ENCODE data around the gene C12orf57.

The C12orf57 gene

DNA sequence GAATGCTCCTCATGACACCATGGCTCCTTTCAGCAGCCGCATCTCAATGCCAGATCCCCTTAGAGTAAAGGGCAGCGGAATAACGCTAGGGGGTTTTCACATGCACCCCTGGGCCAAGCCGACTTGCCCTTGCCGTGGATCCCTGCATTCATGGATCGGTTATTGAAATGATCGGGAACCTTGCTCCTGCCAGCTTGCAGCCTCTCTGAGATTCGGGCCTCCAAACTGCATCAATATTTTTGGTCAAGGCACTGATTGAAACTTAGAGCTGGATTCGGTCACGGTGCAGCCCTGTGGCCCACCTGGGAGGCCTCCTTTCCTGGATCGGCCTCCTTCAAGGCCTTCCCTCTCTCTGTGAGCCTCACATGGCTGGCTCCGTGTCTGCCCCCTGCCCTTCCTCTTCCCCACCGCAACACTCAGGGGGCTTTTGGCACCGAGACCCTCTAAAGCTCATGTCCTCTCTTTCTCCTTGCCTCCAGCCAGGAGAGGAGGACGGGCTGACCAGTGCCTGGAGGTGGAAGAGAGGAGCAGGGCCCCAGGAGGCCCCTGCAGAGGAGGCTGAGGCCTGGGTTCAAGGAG, 9.1 kb downstream of the C12orf57 start:
- DNase-seq (ENCODE audit: low read depth in 1 of 2, low spot score in 1 of 2), result no peak
- TF ChIP-seq GABPA (IDR thresholded peaks at IDR 0.05; ENCODE audit: low read depth) (no peak), REST (IDR thresholded peaks at IDR 0.05; ENCODE audit: insufficient replicate concordance, low read depth) (no peak), SPI1 (IDR thresholded peaks at IDR 0.05; ENCODE audit: borderline replicate concordance, low read depth) (no peak), POLR2AphosphoS5 (IDR thresholded peaks at IDR 0.05; ENCODE audit: low read depth) (peak; percentile 80; the same call in 1 of the 2 replicates)
- Histone ChIP-seq H3K4me3 (replicated peaks; ENCODE audit: insufficient read depth, low read length) (peak overlapping the region; percentile 80), H3K27ac (replicated peaks) (peak overlapping the region; percentile 99), H3K27me3 (ENCODE audit: insufficient read depth, poor library complexity, severe bottlenecking) (no peaks in the 10 kb centered on the region)

DNA sequence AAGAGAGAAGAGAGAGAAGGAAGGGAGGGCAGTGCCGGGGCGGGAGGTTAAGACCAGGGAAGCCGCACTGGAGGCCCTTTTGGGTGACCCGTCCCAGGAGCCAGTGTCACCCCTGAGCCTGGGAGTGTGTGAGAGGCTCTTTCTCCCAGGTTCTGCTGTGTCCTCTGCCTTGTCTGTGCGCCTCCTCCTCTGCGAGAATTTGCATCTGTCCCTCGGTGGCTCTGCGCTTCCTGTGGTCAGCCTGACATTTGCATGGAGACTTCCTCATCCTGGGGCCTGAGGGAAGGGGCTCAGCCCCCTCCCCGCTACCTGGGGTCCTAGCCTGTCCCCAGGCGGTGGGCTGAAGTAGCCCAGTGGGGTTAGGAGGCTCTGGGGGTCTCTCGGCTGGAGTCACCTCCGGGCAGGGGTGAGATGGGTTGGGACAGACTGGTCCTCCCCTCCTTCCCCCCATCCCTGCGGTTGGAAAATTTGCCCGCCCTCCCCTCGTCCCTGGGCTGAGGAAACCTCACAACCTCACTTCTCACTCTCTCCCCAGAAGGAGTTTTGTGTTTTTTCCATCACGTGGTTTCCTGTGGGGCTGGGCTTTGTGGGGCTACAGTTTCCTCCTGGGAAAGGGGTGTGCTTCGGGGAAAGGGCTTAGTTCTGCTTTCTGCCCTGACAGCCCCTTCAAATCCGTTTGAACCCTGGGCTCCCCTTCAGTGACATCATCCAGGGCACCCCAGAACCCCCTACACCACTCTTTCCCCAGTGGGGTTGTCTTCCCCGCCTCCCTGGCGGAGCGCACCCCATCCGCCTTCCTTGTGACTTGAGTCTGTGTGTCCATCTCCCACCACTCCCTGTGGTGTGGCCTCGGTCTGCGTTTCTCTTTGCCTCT, 9.9 kb downstream of the C12orf57 start:
- peak; percentile 95 for TF ChIP-seq POLR2AphosphoS5 (IDR thresholded peaks at IDR 0.05; ENCODE audit: low read depth)
- peak; percentile 58; the same call in 1 of the 2 replicates for TF ChIP-seq GABPA (IDR thresholded peaks at IDR 0.05; ENCODE audit: low read depth)
- no peak for TF ChIP-seq CTCF (IDR thresholded peaks at IDR 0.05; ENCODE audit: insufficient read depth, low read length)
- TF ChIP-seq SPI1 (IDR thresholded peaks at IDR 0.05; ENCODE audit: borderline replicate concordance, low read depth), result peak; percentile 74
- peak; percentile 53 for TF ChIP-seq REST (IDR thresholded peaks at IDR 0.05; ENCODE audit: insufficient replicate concordance, low read depth)
- DNase-seq (ENCODE audit: low read depth in 1 of 2, low spot score in 1 of 2), result peak; percentile 93 to 98
- Histone ChIP-seq H3K27ac (replicated peaks) (peak overlapping the region; percentile 99), H3K4me3 (replicated peaks; ENCODE audit: insufficient read depth, low read length) (peak overlapping the region; percentile 80), H3K27me3 (ENCODE audit: insufficient read depth, poor library complexity, severe bottlenecking) (no peaks in the 10 kb centered on the region)

GRCh38 chr12:6954316-6955107, 10.7 kb downstream of the C12orf57 start:
- peak overlapping the region; percentile 99 for H3K27ac ChIP-seq (replicated peaks)
- DNase-seq (ENCODE audit: low read depth in 1 of 2, low spot score in 1 of 2), result no peak
- no peaks in the 10 kb centered on the region for H3K27me3 ChIP-seq (ENCODE audit: insufficient read depth, poor library complexity, severe bottlenecking)
- TF ChIP-seq CTCF (IDR thresholded peaks at IDR 0.05; ENCODE audit: insufficient read depth, low read length) (no peak), POLR2AphosphoS5 (IDR thresholded peaks at IDR 0.05; ENCODE audit: low read depth) (no peak), SPI1 (IDR thresholded peaks at IDR 0.05; ENCODE audit: borderline replicate concordance, low read depth) (no peak), REST (IDR thresholded peaks at IDR 0.05; ENCODE audit: insufficient replicate concordance, low read depth) (no peak), GABPA (IDR thresholded peaks at IDR 0.05; ENCODE audit: low read depth) (no peak)
- H3K4me3 ChIP-seq (replicated peaks; ENCODE audit: insufficient read depth, low read length), result peak overlapping the region; percentile 80
